Heart left ventricle (tissue), 16 donors: ENCODE data around the gene CPNE8. TPM values are rescaled to one million over a fixed set of nuclear protein-coding genes. Genes with fewer than 3 reads are reported as not detected.

Source experiments
- ATAC-seq, 4 donors: fragments of 200-7000 bp; cut with Tn5 transposase; one replicate each; pipeline ENCODE4 v1.9.1; 2020 to 2022; ENCODE audit warnings: moderate library complexity in 4 of 4, mild to moderate bottlenecking in 3 of 4, moderate number of reproducible peaks in 1 of 4
- DNase-seq, 5 donors: peaks; one replicate each; pipeline ENCODE4 v3.0.0-alpha.2; 2020
- H3K27ac ChIP-seq, 12 donors: fragments of 200-600 bp; sonication (generic) in 4 of 12; one replicate each; pipeline versions ENCODE4 v1.5.0 to v1.8.0; 2016 to 2022; ENCODE audit warnings: mild to moderate bottlenecking in 2 of 12
- H3K27me3 ChIP-seq, 9 donors: fragments of 200-600 bp; sonication (generic) in 2 of 9; one replicate each; pipeline versions ENCODE4 v1.5.1 to v1.8.0; 2016 to 2022; ENCODE audit warnings: mild to moderate bottlenecking in 3 of 9
- H3K36me3 ChIP-seq, 9 donors: fragments of 200-600 bp; sonication (generic) in 2 of 9; one replicate each; pipeline versions ENCODE4 v1.5.0 to v1.8.0; 2018 to 2022; ENCODE audit warnings: mild to moderate bottlenecking in 2 of 9
- H3K4me1 ChIP-seq, 12 donors: fragments of 200-600 bp; sonication (generic) in 4 of 12; one replicate each; pipeline versions ENCODE4 v1.5.0 to v1.8.0; 2016 to 2022; ENCODE audit warnings: mild to moderate bottlenecking in 3 of 12
- H3K4me3 ChIP-seq, 12 donors: fragments of 200-600 bp; sonication (generic) in 4 of 12; one replicate each; pipeline versions ENCODE4 v1.5.0 to v1.8.0; 2017 to 2022; ENCODE audit warnings: mild to moderate bottlenecking in 9 of 12, moderate library complexity in 4 of 12
- H3K9me3 ChIP-seq, 12 donors: fragments of 200-600 bp; sonication (generic) in 4 of 12; one replicate each; pipeline versions ENCODE4 v1.5.0 to v1.8.0; 2016 to 2022; ENCODE audit warnings: mild to moderate bottlenecking in 1 of 12
- CTCF ChIP-seq, 12 donors: fragments of 200-600 bp; sonication (generic) in 4 of 12; IDR thresholded peaks; one replicate each; pipeline versions ENCODE4 v1.5.0 to v1.8.0; 2018 to 2022; ENCODE audit warnings: antibody characterized with exemption in 12 of 12, mild to moderate bottlenecking in 5 of 12
- POLR2A ChIP-seq, 2 donors: fragments of 450-650 bp; IDR thresholded peaks; one replicate each; pipeline ENCODE4 v1.6.1; 2017; ENCODE audit warnings: antibody characterized with exemption in 2 of 2, mild to moderate bottlenecking in 2 of 2, moderate library complexity in 2 of 2
- WGBS, 4 donors: extraction: QIAGEN DNeasy Blood & Tissue Kit in 2 of 4; methylation state at CpG; one replicate each; pipeline versions ENCODE4 v1.1.5 to v1.1.7; 2013 to 2018; 5-methylcytosine and 5-hydroxymethylcytosine counted together
- intact Hi-C, 10 donors: fragments of 100-400 bp; cut with DNase I; formaldehyde crosslinking; loops; one replicate each; pipeline versions ENCODE4 v1.11.1 to v1.14.2; 2022
- polyA plus RNA-seq, 2 donors: library from polyadenylated mRNA; stranded (reverse); fragments of 200-250 nt; gene quantifications; one replicate each; pipeline ENCODE4 v1.2.3, GENCODE V29; 2013
- total RNA-seq, 9 donors: library from RNA; depleted of rRNA in 2 of 9; stranded (reverse); fragments of >200 nt in 2 of 9; fragmentation: NEBNext Ultra II Directional in 3 of 9; extraction: Animal tissue kit (Norgen Biotek cat#: 25700) in 3 of 9; gene quantifications; one replicate each; pipeline versions ENCODE4 v1.1.0 to v1.2.4, GENCODE V29; 2016 to 2023
- donor health status: ischemic (EF 13 %, LVEDD 7.1; RV severe dilation, severe dysfunction).
- donor health status: healthy with polysubstance abuse.
- donor health status: DM: no; HTN: yes; CAD: no.
- donor health status: DM: no; HTN: no; CAD: no.
- donor health status: ischemic (EF 25% LVEDD 6.9; RV normal size, moderate dysfunction).
- donor health status: ischemic (EF 25% LVEDD 5.7; RV mildly dilated, moderate dysfunction).
- donor health status: healthy.
- donor health status: DM: yes; HTN: yes; CAD: no.
- donor health status: ischemic (EF 35%, LVEDD 5.7; RV mildly dilated, moderate dysfunction).
- donor health status: nonischemic (EF 11% LVEDD 7.7; RV severe dilation, severe dysfunction).
- donor health status: DM: yes; HTN: yes; CAD: no.
- donor health status: PGD.
- donor health status: ischemic (EF 29% LVEDD 5.4; RV normal size, mild dysfunction).
- donor health status: nonischemic (EF 23%, LVEDD 6.1; RV moderate dilation, normal function).

CPNE8 gene
- total and polyA plus RNA-seq, 11 donors, result 2.9 to 15.1 (median 4.5) TPM

GRCh38 chr12:38930990-38931389 is 25.6 kb upstream of the CPNE8 start:
- no peaks in the 10 kb centered on the region for H3K36me3 ChIP-seq
- no peak for DNase-seq
- peaks cover 0 to 4% (median 0%) of the 10 kb centered on the region in 9 donors for H3K27me3 ChIP-seq
- no peak for ATAC-seq
- 75 to 85% (median 79%) methylated on average over 4 of the region's 4 CpGs for WGBS, 4 donors
- H3K4me1 ChIP-seq, result no peaks in the 10 kb centered on the region
- TF ChIP-seq CTCF (IDR thresholded peaks at IDR 0.05), result no peak
- no peak for TF ChIP-seq POLR2A (IDR thresholded peaks at IDR 0.05)
- intact Hi-C loops, result loop anchor here in 1 of 10 donors (10.0 kb wide), 1 partner anchor 144 kb away; no protein-coding TSS in a partner anchor
- no peak overlapping the region for H3K27ac ChIP-seq
- H3K9me3 ChIP-seq, result no peaks in the 10 kb centered on the region
- H3K4me3 ChIP-seq, result no peak overlapping the region

DNA sequence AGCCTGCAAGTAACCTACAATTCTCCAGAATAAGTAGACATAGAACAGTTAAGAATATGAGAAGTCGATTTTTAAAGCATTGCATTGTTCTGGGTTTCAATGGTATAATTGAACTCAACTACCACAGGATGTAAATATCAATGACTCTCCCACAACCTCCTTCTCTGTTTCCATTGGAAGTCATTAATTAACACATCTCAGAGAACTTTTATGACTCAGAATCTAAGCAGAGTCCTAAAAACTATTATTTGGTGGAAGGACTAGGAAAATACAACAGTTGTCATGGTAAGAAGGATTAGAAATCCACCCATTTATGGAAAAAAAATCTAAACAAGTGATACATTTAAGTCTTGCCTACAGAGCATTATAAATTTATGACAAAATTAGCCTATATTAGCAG is 21.1 kb upstream of the CPNE8 start:
- ATAC-seq (no peak), DNase-seq (no peak)
- no peak overlapping the region for H3K4me3 ChIP-seq
- WGBS, 4 donors, result 22 to 31% (median 23%) methylated on average over 1 of the region's 1 CpG
- intact Hi-C loops, result loop anchor here in 3 of 10 donors (10.0 kb wide), 1 partner anchor 348 kb away; no protein-coding TSS in a partner anchor
- no peaks in the 10 kb centered on the region for H3K9me3 ChIP-seq
- H3K36me3 ChIP-seq, result no peaks in the 10 kb centered on the region
- no peak overlapping the region for H3K27ac ChIP-seq
- TF ChIP-seq CTCF (IDR thresholded peaks at IDR 0.05) (no peak), POLR2A (IDR thresholded peaks at IDR 0.05) (no peak)
- peaks cover 0 to 4% (median 0%) of the 10 kb centered on the region in 9 donors for H3K27me3 ChIP-seq
- no peaks in the 10 kb centered on the region for H3K4me1 ChIP-seq

DNA sequence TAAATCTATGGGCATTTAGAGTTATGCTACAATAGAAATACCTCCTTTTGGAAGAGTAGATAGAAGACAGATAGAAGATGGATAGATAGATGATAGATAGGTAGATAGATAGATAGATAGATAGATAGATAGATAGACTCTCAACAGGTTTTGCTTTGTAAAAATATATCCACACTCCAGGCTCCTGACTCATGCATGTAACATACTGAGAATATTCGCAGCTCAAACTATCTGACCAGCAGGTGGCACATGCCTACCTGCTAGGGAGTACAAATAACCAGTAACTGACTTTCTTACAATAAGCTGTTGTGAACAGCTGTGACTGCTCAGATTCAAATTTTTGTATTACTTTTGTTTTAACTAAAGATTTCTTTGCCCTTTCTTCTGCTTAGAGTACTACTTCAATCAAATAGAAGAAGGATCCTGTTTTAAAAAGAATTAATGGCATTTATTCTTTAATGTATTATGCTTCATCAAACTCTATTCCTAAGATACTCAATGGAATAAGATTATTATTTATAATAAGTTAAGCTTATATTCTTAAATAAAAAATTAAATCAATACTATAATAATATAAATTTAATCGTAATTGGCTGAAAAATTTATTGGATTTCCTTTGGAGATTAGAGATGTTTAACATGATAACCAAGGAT is 15.8 kb upstream of the CPNE8 start:
- no peaks in the 10 kb centered on the region for H3K36me3 ChIP-seq
- no peak overlapping the region for H3K27ac ChIP-seq
- no peak overlapping the region for H3K4me3 ChIP-seq
- H3K9me3 ChIP-seq, result peaks cover 0 to 7% (median 0%) of the 10 kb centered on the region in 12 donors
- no peaks in the 10 kb centered on the region for H3K27me3 ChIP-seq
- peak in 3 of 4 donors; percentile 53 to 65 (median 64) for ATAC-seq
- peak; percentile 31 to 70 (median 54) for TF ChIP-seq CTCF (IDR thresholded peaks at IDR 0.05)
- no peak for TF ChIP-seq POLR2A (IDR thresholded peaks at IDR 0.05)
- intact Hi-C loops, result loop anchor here (1.0 to 10.0 kb wide), 6 partner anchors 181 to 354 kb away; no protein-coding TSS in a partner anchor
- no peaks in the 10 kb centered on the region for H3K4me1 ChIP-seq
- DNase-seq, result peak in 4 of 5 donors; percentile 12 to 49 (median 32)
- WGBS, 4 donors, result 9 to 17% (median 15%) methylated on average over 2 of the region's 2 CpGs

GRCh38 chr12:38919191-38919590 is 13.8 kb upstream of the CPNE8 start:
- 65 to 80% (median 71%) methylated on average over 5 of the region's 5 CpGs for WGBS, 4 donors
- Histone ChIP-seq H3K9me3 (peaks cover 0 to 7% (median 0%) of the 10 kb centered on the region in 12 donors), H3K4me3 (no peak overlapping the region), H3K27ac (no peak overlapping the region), H3K4me1 (no peaks in the 10 kb centered on the region), H3K36me3 (no peaks in the 10 kb centered on the region), H3K27me3 (no peaks in the 10 kb centered on the region)
- no peak for ATAC-seq
- DNase-seq, result no peak
- TF ChIP-seq POLR2A (IDR thresholded peaks at IDR 0.05), result no peak
- TF ChIP-seq CTCF (IDR thresholded peaks at IDR 0.05), result no peak
- intact Hi-C loops, result loop anchor here in 3 of 10 donors (10.0 kb wide), 3 partner anchors 584 to 604 kb away; partner anchors contain the start of gene ALG10B (in 1 of the 3)
